Measurements from ENCODE around the gene MBD6.

MBD6 gene

DNA sequence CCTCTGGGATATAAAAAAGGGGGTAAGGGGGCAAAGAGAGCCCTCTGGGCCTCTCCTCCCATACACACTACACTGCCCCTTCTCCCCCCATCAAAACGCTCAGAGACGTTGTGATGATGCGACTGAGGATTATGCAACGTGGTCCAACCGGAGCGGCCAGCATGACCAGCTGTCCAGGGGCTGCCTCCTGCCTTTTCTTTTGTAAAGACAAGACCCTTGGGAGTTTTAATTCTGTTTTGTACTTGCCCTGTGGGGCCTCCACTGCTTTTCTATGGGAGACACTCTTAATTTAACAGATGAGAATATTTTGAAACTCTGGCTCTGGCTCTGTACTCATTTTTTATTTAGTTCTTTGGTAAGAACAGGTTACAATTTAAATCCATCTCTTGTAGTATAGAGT lies 7.2 kb downstream of the MBD6 start:
- no peak for DNase-seq (ENCODE audit: low read depth in 2 of 2)

- DNase-seq (ENCODE audit: low read depth in 2 of 2), result no peak
Observed at GRCh38 chr12:57530396-57531142, 7.9 kb downstream of the MBD6 start.

DNA sequence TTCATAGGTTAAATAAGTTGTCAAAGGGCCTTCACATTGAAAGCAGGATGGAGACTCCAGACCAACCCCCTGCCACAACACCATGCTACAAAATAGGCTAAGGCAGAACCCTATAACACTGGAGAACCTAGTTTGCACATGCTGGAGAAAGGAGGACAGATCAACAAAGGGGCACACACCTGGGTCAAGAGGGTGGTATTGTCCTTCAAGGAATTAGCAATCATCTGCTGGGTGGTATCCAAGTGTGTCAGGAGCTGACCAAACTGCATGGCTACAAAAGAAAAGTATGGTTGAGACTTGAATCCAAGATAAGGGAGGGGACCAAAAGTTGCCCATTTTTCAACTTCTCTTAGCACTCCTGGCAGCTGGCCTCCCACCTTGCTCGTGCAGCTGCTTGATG lies 9.2 kb downstream of the MBD6 start:
- no peak for DNase-seq (ENCODE audit: low read depth in 2 of 2)

GRCh38 chr12:57533108-57533507 lies 10.5 kb downstream of the MBD6 start:
- DNase-seq (ENCODE audit: low read depth in 2 of 2), result no peak

DNA sequence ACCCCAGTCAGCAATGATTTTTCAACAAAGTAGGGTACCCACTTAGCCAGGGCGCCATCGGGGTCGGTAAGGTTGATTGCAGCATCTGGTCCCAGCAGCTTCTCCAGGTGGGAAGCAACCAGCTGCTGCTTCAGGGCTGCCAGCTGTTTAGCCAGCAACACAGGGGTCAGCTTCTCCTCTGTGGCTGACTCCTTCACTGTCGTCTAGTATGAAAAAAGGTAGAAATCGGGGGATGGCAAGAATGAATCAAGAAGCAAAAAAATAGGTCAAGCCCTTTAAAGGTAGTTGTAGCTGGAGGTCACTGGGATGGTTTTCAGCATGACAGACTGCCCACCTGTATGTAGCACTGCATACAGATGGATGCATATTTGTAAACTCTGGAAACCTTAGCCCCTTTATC lies 11.6 kb downstream of the MBD6 start:
- DNase-seq (ENCODE audit: low read depth in 2 of 2), result no peak

GRCh38 chr12:57534991-57535543 lies 12.4 kb downstream of the MBD6 start:
- DNase-seq (ENCODE audit: low read depth in 2 of 2), result no peak

DNA sequence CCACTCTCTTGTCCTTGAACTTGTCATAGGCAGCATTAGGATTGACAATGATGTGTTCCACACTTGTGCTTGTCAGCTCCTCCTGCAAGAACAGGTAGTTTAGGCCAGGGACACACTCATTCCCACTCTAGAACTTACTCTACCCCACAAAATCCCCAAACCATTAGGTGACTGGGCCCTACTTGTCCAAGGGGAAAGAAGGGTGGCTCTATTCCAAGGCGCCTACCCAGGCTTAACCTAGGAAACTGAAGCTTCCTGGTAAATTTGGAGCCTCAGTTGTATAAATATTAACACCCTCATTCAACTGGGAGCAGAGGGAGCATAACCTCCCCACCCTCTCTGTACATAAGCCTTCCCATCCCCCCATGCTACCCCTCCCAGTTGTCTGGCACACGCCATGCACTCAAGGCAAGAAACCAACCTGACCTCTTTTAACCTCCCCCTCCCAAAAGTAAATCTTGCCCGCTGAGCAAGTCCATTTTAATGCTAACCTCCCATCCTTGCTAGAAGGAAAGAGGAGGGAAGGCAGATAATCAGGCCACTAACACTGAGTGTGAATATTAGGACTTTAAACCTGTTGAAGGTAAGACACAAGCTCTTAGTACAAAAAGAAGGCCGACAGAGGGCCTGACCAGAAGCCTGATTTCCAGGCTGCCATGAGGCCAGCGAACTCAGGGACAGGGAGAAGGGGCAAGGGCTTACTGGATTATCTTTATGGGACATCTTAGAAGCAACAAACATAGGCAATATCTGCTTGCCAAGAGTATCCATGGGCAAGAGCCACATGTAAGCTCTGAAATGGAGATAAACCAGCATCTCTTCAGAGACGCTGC lies 13.4 kb downstream of the MBD6 start:
- no peak for DNase-seq (ENCODE audit: low read depth in 2 of 2)

- DNase-seq (ENCODE audit: low read depth in 2 of 2), result no peak
Observed at GRCh38 chr12:57536597-57536942, 13.9 kb downstream of the MBD6 start.

DNA sequence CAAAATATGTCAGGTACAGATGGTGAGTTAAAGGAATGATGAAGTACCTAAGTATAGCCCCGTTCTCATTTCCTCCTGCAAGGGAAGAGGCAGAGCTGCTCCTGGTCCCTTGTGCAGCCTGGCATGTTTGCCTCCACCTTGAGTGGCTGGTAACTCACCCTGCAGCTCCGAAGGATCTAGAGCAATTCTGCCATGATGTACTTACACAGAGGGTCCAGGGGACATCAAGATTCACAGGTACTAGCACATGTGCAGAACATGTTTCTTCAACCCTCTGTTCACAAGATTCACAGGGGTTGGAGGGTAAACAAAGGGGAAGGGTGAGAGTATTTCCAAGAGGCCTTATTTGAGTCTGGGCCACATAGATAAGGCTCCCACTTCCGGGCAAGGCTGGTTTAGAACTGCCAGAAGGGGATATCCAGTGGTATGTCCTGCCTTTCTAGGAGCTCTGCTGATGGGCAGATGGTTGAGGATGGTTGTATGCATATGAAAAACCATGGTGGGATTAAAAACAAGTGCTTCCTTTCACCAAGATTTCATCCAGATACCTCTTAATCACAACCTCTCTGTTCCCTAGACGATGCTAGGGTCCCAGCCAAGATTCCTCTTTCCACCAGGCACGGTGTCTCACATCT lies 16.6 kb downstream of the MBD6 start:
- DNase-seq (ENCODE audit: low read depth in 2 of 2), result no peak

- DNase-seq (ENCODE audit: low read depth in 2 of 2), result no peak
Observed at GRCh38 chr12:57541001-57541400, 18.4 kb downstream of the MBD6 start.

DNA sequence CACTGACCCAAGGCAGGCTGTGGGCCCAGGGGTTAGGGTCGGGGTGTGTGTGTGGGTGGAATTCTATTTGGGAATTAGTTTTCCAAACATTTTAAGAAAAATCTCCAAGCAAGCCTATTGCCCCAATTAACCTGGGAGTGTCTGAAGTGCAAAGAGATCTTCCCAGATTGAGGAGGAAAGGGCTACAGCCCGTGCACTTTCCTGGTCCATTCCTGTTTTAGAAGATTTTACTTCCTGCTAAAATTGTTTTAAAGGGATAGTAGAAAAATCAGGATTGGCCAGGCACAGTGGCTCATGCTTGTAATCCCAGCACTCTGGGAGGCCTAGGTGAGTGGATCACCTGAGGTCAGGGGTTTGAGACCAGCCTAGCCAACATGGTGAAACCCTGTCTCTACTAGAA lies 19.1 kb downstream of the MBD6 start:
- DNase-seq (ENCODE audit: low read depth in 2 of 2), result no peak

DNA sequence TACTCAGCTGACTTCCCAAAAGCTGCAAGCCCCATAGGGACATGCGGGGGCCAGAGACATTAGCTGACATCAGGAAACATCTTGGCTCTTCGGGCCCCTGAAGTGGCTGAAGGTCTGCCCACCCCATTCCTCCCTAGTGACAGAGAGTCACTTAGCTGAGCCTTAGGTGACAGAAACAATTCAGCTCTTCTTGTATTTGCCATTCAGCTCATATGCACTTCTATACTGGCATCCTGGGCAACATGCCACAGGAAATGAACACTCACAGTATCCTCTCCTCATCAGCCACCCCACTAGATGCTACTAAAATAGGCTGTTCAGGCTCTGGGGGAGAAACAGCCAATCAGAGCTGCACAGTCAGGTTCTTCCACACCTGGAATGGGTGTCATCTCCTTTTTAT lies 21.0 kb downstream of the MBD6 start:
- no peak for DNase-seq (ENCODE audit: low read depth in 2 of 2)

DNA sequence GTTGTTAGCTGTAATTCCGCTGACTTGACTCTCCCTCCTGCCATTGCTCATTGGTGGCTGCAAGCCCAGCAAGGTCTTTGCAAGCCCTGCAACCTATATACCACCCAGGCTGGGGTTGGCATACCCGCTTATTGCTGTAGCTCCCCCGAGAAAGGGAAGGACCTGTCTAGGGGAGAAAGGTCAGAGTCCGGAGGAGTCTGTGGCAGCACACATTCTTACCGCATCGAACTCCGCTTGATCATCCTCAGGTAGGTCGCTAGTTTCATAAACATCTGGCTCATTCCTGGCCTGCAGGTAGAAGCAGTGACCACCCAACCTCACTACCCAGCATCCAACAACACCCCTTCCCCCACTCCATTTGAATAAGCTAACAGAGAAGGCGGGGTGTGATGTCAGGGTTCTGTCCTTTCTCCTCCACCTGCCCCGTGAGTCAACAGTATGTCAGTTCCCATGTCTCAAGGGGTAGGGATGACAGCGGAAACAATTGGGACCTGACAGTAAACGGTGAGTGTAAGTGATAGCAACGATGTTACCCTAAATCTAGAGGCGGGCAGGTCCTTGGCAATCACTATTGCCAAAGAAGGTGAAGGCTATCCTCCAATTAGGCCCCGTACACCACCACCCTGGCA lies 23.3 kb downstream of the MBD6 start:
- no peak for DNase-seq (ENCODE audit: low read depth in 2 of 2)

GRCh38 chr12:57546438-57547287 lies 24.0 kb downstream of the MBD6 start, which contains the start of gene DCTN2:
Gene DCTN2 (minus strand): TSS chr12:57547192. CDS start chr12:57547063, 129 bp downstream.
- peak; percentile 88 to 91 for DNase-seq (ENCODE audit: low read depth in 2 of 2)

- DNase-seq (ENCODE audit: low read depth in 2 of 2), result no peak
Observed at GRCh38 chr12:57547288-57548012, 24.8 kb downstream of the MBD6 start.

GRCh38 chr12:57548013-57548315 lies 25.3 kb downstream of the MBD6 start:
- no peak for DNase-seq (ENCODE audit: low read depth in 2 of 2)

GRCh38 chr12:57548488-57548887 lies 25.9 kb downstream of the MBD6 start:
- no peak for DNase-seq (ENCODE audit: low read depth in 2 of 2)

DNA sequence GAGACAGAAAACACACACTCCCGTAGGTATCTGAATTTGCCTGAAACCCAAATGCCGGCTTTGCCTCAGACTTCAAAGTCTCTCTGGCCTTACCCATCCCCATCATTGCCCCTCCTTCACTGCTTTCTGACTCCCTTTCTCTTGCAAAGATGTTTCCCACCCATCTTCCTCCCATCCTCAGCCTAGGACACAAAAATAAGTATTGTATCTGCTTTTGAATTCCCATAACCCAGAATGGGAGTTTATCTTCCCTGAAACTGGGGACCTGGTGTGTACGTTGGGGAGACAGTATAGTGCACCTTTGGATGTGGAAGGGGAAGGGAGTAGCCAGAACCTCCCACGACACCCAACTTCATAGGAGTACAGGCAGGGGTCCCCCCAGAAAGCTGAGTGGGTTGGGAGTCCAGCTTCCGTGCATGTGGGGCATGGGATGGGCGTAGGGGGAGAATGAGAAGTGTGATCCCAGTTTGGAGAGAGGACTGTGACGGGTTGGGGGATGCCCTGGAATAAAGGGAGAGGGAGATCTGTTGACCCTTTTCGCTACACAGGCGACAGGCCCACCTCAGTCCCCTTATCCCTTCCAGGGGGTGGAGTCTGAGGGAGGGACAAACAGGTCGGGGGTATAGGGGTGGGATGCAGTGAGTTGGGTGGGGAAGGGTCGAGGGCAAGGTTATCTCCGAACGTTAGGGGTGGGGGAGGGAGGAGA lies 26.7 kb downstream of the MBD6 start:
- no peak for DNase-seq (ENCODE audit: low read depth in 2 of 2)

- peak; percentile 10 to 45 for DNase-seq (ENCODE audit: low read depth in 2 of 2)
Observed at GRCh38 chr12:57549909-57550640, 27.5 kb downstream of the MBD6 start, which contains the start of gene KIF5A. Gene KIF5A (plus strand): TSS chr12:57550044. CDS start chr12:57550272, 228 bp downstream.
